ENCODE data around the gene SYT7. TPM values are rescaled to one million over a fixed set of nuclear protein-coding genes. Genes with fewer than 3 reads are reported as not detected.
A peak's percentile ranks its signal among the peaks of the same experiment; 100 is the strongest.

The SYT7 gene
- total RNA-seq, 1 donor = 3.6 TPM

DNA sequence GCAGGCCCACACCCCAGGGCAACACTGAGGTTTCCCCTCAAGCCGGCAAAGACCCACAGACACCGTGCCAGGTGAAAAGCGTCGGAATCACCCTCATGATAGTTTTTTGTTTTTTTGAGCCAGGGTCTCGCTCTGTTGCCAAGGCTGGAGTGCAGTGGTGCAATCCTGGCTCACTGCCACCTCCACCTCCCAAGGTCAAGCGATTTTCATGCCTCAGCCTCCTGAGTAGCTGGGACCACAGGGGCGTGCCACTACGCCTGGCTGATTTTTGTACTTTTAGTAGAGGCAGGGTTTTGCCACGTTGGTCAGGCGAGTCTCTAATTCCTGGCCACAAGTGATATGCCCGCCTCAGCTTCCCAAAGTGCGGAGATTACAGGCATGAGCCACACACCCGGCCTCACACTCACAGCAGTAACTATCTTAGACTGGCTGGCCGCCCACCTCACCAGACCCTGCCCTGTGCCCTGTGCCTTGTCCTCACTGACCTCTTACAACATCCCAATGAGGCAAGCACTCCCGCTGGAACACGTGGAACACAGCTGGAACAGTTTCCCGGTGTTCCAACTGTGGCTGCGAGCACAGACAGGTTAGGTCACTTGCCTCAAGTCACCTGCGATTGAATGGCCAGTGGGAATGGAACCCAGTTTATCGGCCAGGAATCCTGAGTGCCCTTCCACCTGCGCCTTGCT lies 51.2 kb downstream of the SYT7 start:
- H3K27ac ChIP-seq (ENCODE audit: low read depth, low read length) = no peak overlapping the region
- H3K36me3 ChIP-seq (ENCODE audit: insufficient read depth, low read length) = no peaks in the 10 kb centered on the region
- no peaks in the 10 kb centered on the region for H3K9me3 ChIP-seq (ENCODE audit: low read depth, low read length)
- H3K4me3 ChIP-seq (ENCODE audit: insufficient read depth, low read length) = no peak overlapping the region
- H3K4me2 ChIP-seq (ENCODE audit: insufficient read depth, low read length) = no peak overlapping the region
- H3K4me1 ChIP-seq (ENCODE audit: insufficient read depth, low read length) = no peaks in the 10 kb centered on the region
- TF ChIP-seq, protein P1, sequence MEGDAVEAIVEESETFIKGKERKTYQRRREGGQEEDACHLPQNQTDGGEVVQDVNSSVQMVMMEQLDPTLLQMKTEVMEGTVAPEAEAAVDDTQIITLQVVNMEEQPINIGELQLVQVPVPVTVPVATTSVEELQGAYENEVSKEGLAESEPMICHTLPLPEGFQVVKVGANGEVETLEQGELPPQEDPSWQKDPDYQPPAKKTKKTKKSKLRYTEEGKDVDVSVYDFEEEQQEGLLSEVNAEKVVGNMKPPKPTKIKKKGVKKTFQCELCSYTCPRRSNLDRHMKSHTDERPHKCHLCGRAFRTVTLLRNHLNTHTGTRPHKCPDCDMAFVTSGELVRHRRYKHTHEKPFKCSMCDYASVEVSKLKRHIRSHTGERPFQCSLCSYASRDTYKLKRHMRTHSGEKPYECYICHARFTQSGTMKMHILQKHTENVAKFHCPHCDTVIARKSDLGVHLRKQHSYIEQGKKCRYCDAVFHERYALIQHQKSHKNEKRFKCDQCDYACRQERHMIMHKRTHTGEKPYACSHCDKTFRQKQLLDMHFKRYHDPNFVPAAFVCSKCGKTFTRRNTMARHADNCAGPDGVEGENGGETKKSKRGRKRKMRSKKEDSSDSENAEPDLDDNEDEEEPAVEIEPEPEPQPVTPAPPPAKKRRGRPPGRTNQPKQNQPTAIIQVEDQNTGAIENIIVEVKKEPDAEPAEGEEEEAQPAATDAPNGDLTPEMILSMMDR (IDR thresholded peaks at IDR 0.05; ENCODE audit: extremely low read depth, low read depth, low read length) = no peak
- H3K27me3 ChIP-seq (ENCODE audit: insufficient read depth, low read length) = peaks cover 23% of the 10 kb centered on the region
- no peaks in the 10 kb centered on the region for H3K79me2 ChIP-seq (ENCODE audit: insufficient read depth, low read length)
- H4K20me1 ChIP-seq (ENCODE audit: insufficient read depth, low read length) = no peaks in the 10 kb centered on the region
- DNase-seq (ENCODE audit: insufficient read length, low spot score, missing footprints) = no peak
- H2AFZ ChIP-seq (ENCODE audit: low read length) = no peak overlapping the region

DNA sequence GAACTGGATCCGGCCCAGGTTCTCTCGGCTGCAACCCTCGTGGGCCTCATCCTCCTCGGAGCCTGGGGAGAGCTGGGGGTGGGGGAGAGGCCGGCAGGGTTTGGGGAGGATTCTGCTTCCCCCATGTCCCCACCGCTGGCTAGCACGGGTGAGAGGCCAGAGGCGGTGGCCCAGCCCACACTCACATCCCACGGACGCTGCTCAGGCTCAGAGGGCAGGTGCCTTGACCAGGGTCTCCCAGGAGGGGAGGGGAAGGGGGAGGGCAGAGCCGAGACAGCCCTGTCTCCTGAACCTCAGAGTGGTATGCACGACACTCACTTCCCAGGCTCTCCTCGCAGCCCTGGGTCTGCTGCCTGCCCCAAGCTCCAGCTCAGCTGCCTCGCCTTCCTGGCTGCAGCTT lies 52.8 kb downstream of the SYT7 start:
- Histone ChIP-seq H3K36me3 (ENCODE audit: insufficient read depth, low read length) (no peaks in the 10 kb centered on the region), H2AFZ (ENCODE audit: low read length) (no peak overlapping the region), H3K27me3 (ENCODE audit: insufficient read depth, low read length) (peaks cover 32% of the 10 kb centered on the region), H4K20me1 (ENCODE audit: insufficient read depth, low read length) (no peaks in the 10 kb centered on the region), H3K9me3 (ENCODE audit: low read depth, low read length) (no peaks in the 10 kb centered on the region), H3K79me2 (ENCODE audit: insufficient read depth, low read length) (no peaks in the 10 kb centered on the region), H3K4me2 (ENCODE audit: insufficient read depth, low read length) (no peak overlapping the region), H3K4me1 (ENCODE audit: insufficient read depth, low read length) (no peaks in the 10 kb centered on the region), H3K27ac (ENCODE audit: low read depth, low read length) (no peak overlapping the region), H3K4me3 (ENCODE audit: insufficient read depth, low read length) (no peak overlapping the region)
- TF ChIP-seq, protein P1 (IDR thresholded peaks at IDR 0.05; ENCODE audit: extremely low read depth, low read depth, low read length) = no peak
- no peak for DNase-seq (ENCODE audit: insufficient read length, low spot score, missing footprints)

DNA sequence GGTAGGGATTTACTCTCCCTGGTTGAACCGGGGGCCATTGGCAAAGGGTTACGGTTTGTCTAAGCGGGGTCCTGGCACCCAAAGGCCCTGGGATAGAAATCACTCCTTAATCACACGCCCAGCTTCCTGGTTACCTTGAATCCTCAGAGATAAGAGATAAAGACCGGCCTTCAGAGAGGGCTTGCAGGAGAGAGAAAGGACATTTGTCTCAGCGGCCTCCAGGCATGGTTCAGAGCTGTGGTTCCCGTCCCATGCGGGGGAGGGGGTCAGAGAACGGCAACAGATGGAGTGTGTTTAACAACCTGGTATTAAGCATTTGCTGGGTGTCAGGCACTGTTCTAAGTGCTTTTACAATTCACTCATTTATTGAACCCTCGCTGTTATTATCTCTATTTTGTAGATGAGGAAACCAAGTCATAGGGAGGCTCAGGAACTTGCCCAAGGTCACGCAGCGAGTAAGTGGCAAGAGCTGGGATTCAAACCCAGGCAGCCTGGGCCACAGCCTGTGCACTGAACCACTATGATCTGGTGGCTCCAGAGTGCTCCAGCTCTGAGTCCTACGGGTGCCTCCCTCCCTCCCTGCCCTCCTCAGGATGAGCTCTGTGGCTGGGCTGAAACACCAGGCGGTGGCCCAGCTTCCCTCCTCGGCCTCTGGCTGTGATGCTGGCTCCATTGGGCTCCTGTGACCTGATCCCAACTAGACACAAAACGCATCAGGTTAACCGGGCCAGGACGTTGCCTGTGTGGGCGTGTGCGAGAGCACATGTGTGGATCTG lies 53.7 kb downstream of the SYT7 start:
- no peaks in the 10 kb centered on the region for H3K79me2 ChIP-seq (ENCODE audit: insufficient read depth, low read length)
- H2AFZ ChIP-seq (ENCODE audit: low read length) = no peak overlapping the region
- H3K36me3 ChIP-seq (ENCODE audit: insufficient read depth, low read length) = no peaks in the 10 kb centered on the region
- no peaks in the 10 kb centered on the region for H3K9me3 ChIP-seq (ENCODE audit: low read depth, low read length)
- no peaks in the 10 kb centered on the region for H4K20me1 ChIP-seq (ENCODE audit: insufficient read depth, low read length)
- H3K27ac ChIP-seq (ENCODE audit: low read depth, low read length) = no peak overlapping the region
- no peak overlapping the region for H3K4me3 ChIP-seq (ENCODE audit: insufficient read depth, low read length)
- no peaks in the 10 kb centered on the region for H3K4me1 ChIP-seq (ENCODE audit: insufficient read depth, low read length)
- peaks cover 32% of the 10 kb centered on the region for H3K27me3 ChIP-seq (ENCODE audit: insufficient read depth, low read length)
- TF ChIP-seq, protein P1 (IDR thresholded peaks at IDR 0.05; ENCODE audit: extremely low read depth, low read depth, low read length) = no peak
- DNase-seq (ENCODE audit: insufficient read length, low spot score, missing footprints) = peak; percentile 78
- no peak overlapping the region for H3K4me2 ChIP-seq (ENCODE audit: insufficient read depth, low read length)

DNA sequence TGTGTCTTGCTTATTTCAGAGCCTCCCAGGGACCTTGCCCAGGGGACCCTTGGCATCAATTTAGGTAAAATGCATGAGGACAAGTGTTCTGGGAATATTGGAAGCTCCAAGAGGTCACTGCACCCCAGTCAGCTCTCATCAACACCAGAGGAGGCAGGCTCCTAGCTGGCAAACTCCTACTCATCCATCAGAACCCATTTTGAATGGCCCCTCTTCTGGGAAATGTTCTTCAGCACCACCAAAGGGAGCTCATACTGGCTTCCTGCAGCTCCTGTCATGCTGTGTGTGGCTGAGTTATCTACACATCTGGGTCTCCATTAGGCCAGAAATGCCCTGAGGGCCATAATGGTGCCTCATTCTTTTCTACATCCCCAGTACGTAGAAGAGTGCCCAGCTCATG lies 54.6 kb downstream of the SYT7 start:
- H3K9me3 ChIP-seq (ENCODE audit: low read depth, low read length) = no peaks in the 10 kb centered on the region
- H2AFZ ChIP-seq (ENCODE audit: low read length) = no peak overlapping the region
- peaks cover 32% of the 10 kb centered on the region for H3K27me3 ChIP-seq (ENCODE audit: insufficient read depth, low read length)
- H3K36me3 ChIP-seq (ENCODE audit: insufficient read depth, low read length) = no peaks in the 10 kb centered on the region
- H3K4me2 ChIP-seq (ENCODE audit: insufficient read depth, low read length) = no peak overlapping the region
- no peak overlapping the region for H3K27ac ChIP-seq (ENCODE audit: low read depth, low read length)
- no peak for DNase-seq (ENCODE audit: insufficient read length, low spot score, missing footprints)
- H3K4me1 ChIP-seq (ENCODE audit: insufficient read depth, low read length) = no peaks in the 10 kb centered on the region
- H3K4me3 ChIP-seq (ENCODE audit: insufficient read depth, low read length) = no peak overlapping the region
- TF ChIP-seq, protein P1 (IDR thresholded peaks at IDR 0.05; ENCODE audit: extremely low read depth, low read depth, low read length) = no peak
- no peaks in the 10 kb centered on the region for H4K20me1 ChIP-seq (ENCODE audit: insufficient read depth, low read length)
- no peaks in the 10 kb centered on the region for H3K79me2 ChIP-seq (ENCODE audit: insufficient read depth, low read length)
